PC-3 (cell line): ENCODE data around the gene STX8. TPM values are rescaled to one million over a fixed set of nuclear protein-coding genes. Genes with fewer than 3 reads are reported as not detected.

Experiments used
- ATAC-seq: fragments of 200-7000 bp; cut with Tn5 transposase; 2 replicates; pipeline ENCODE4 v1.9.1; 2020; ENCODE audit warnings: mild to moderate bottlenecking, moderate library complexity
- BruUV-seq: library from RNA; stranded (reverse); fragments of 400-500 nt; replicated peaks from 2 replicates; lab custom pipeline; 2021; lab: Mats Ljungman, UMichigan
- CTCF ChIA-PET: fragments of 300-600 bp; sonication (Branson Sonifier 250); formaldehyde crosslinking; loops from one replicate; lab custom pipeline; 2022; ENCODE audit warnings: antibody characterized with exemption; lab: Charles Lee
- POLR2A ChIA-PET: fragments of 300-600 bp; sonication (Branson Sonifier 250); formaldehyde crosslinking; loops from one replicate; lab custom pipeline; 2022; ENCODE audit warnings: antibody characterized with exemption; ENCODE audit not compliant: unreplicated experiment; lab: Charles Lee
- DNase-seq: peaks from one replicate; pipeline ENCODE4 v3.0.0-alpha.2; 2015
- H2AFZ ChIP-seq: fragments of 300-600 bp; sonication (generic); 2 replicates; pipeline ENCODE4 v1.6.0; 2016; ENCODE audit warnings: antibody characterized with exemption, low read length
- H3F3A ChIP-seq: fragments of 300-600 bp; sonication (generic); one replicate; pipeline ENCODE4 v1.6.0; 2017; ENCODE audit warnings: antibody characterized with exemption, low read length, control low read depth, mild to moderate bottlenecking; ENCODE audit not compliant: unreplicated experiment
- H3K27ac ChIP-seq: fragments of 300-600 bp; sonication (generic); 2 replicates; pipeline ENCODE4 v1.5.1; 2016; ENCODE audit warnings: mild to moderate bottlenecking, low read length
- H3K27me3 ChIP-seq: fragments of 300-600 bp; sonication (generic); 2 replicates; pipeline ENCODE4 v1.6.1; 2016; ENCODE audit warnings: low read length, mixed read lengths
- H3K36me3 ChIP-seq: fragments of 300-600 bp; sonication (generic); 2 replicates; pipeline ENCODE4 v1.6.1; 2016; ENCODE audit warnings: low read depth, mixed run types, low read length, mixed read lengths
- H3K4me1 ChIP-seq: fragments of 300-600 bp; sonication (generic); 2 replicates; pipeline ENCODE4 v1.5.1; 2016; ENCODE audit warnings: low read length; ENCODE audit not compliant: insufficient read depth
- H3K4me2 ChIP-seq: fragments of 300-600 bp; sonication (generic); 2 replicates; pipeline ENCODE4 v1.6.0; 2016; ENCODE audit warnings: low read length
- H3K4me3 ChIP-seq: fragments of 300-600 bp; sonication (generic); 2 replicates; pipeline ENCODE4 v1.5.1; 2016; ENCODE audit warnings: mild to moderate bottlenecking, low read length, mixed read lengths
- H3K79me2 ChIP-seq: fragments of 300-600 bp; sonication (generic); 2 replicates; pipeline ENCODE4 v1.6.1; 2017; ENCODE audit warnings: low read length, mixed read lengths
- H3K9ac ChIP-seq: fragments of 300-600 bp; sonication (generic); 2 replicates; pipeline ENCODE4 v1.6.0; 2016; ENCODE audit warnings: mild to moderate bottlenecking, low read length
- H3K9me2 ChIP-seq: fragments of 300-600 bp; sonication (generic); replicated peaks from 2 replicates; pipeline ENCODE4 v1.6.1; 2016; ENCODE audit warnings: mixed run types, low read length, mixed read lengths
- H3K9me3 ChIP-seq: fragments of 300-600 bp; sonication (generic); 2 replicates; pipeline ENCODE4 v1.6.1; 2016; ENCODE audit warnings: low read length, mixed read lengths
- H4K20me1 ChIP-seq: fragments of 300-600 bp; sonication (generic); 2 replicates; pipeline ENCODE4 v1.6.1; 2016; ENCODE audit warnings: low read length, mixed read lengths
- EZH2 ChIP-seq: fragments of 300-600 bp; sonication (generic); IDR thresholded peaks from one replicate; pipeline ENCODE4 v1.6.1; 2017; ENCODE audit warnings: antibody characterized with exemption, mild to moderate bottlenecking, low read length; ENCODE audit not compliant: unreplicated experiment
- EZH2phosphoT487 ChIP-seq: fragments of 300-600 bp; sonication (generic); IDR thresholded peaks from 2 replicates; pipeline ENCODE4 v1.6.1; 2018; ENCODE audit warnings: mild to moderate bottlenecking, antibody characterized with exemption, low read length, borderline replicate concordance
- intact Hi-C: fragments of 100-400 bp; cut with micrococcal nuclease; formaldehyde crosslinking; loops from 2 replicates; pipeline ENCODE4 v1.9.0; 2023
- total RNA-seq: library from RNA; depleted of rRNA; stranded (reverse); fragments of >200 nt; gene quantifications from 2 replicates; pipeline ENCODE4 v1.2.3, GENCODE V29; 2014
- TF ChIP-seq, protein P1 (sequence below): fragments of 300-600 bp; sonication (generic); conservative IDR thresholded peaks from 2 replicates; pipeline ENCODE4 v1.5.1; 2017; ENCODE audit warnings: antibody characterized with exemption, low read depth, mild to moderate bottlenecking, low read length

The STX8 gene
- total RNA-seq, 1 experiment from 2014 or later: 57.4 TPM

- no peaks in the 10 kb centered on the region for H3F3A ChIP-seq
- no peak overlapping the region for H3K4me2 ChIP-seq
- no peaks in the 10 kb centered on the region for H3K9me3 ChIP-seq
- no peak overlapping the region for H3K4me3 ChIP-seq
- H3K79me2 ChIP-seq: no peaks in the 10 kb centered on the region
- intact Hi-C loops: loop anchor here (10.0 kb wide), 1 partner anchor 121 kb away; no protein-coding TSS in a partner anchor
- ChIA-PET POLR2A (no interaction called here), CTCF (no interaction called here)
- no peak for ATAC-seq
- H3K9ac ChIP-seq: no peak overlapping the region
- H3K4me1 ChIP-seq: peaks cover 22% of the 10 kb centered on the region
- H3K36me3 ChIP-seq: no peaks in the 10 kb centered on the region
- no peaks in the 10 kb centered on the region for H4K20me1 ChIP-seq
- H3K27ac ChIP-seq: no peak overlapping the region
- H3K27me3 ChIP-seq: no peaks in the 10 kb centered on the region
- TF ChIP-seq, protein P1, sequence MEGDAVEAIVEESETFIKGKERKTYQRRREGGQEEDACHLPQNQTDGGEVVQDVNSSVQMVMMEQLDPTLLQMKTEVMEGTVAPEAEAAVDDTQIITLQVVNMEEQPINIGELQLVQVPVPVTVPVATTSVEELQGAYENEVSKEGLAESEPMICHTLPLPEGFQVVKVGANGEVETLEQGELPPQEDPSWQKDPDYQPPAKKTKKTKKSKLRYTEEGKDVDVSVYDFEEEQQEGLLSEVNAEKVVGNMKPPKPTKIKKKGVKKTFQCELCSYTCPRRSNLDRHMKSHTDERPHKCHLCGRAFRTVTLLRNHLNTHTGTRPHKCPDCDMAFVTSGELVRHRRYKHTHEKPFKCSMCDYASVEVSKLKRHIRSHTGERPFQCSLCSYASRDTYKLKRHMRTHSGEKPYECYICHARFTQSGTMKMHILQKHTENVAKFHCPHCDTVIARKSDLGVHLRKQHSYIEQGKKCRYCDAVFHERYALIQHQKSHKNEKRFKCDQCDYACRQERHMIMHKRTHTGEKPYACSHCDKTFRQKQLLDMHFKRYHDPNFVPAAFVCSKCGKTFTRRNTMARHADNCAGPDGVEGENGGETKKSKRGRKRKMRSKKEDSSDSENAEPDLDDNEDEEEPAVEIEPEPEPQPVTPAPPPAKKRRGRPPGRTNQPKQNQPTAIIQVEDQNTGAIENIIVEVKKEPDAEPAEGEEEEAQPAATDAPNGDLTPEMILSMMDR: no peak
- no peak for TF ChIP-seq EZH2
- TF ChIP-seq EZH2phosphoT487: no peak
- H2AFZ ChIP-seq: no peak overlapping the region
- no peaks in the 10 kb centered on the region for H3K9me2 ChIP-seq
- no TSS peak for BruUV-seq
- DNase-seq: no peak
Measured at GRCh38 chr17:9253308-9253707, 322.3 kb downstream of the STX8 start.

DNA sequence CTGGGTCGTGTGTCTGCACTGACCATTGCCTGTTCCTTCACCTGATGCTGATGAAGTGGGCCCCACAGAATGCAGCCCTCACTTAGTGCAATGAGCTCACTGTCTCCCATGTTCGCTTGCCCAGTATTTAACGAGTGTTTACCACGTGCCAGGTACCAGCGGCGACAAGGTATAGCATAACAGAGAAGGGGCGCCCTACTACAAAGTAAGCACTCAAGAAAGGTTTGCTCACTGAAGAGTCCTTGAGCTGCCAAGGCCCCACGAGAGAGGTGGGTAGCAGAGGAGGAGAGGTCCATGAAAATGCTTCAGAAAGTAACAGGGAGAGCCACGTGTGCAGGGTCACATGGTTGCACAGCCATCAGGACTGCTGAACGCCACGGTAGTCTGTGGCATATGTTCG, 324.3 kb downstream of the STX8 start:
- CTCF ChIA-PET: no interaction called here
- no peaks in the 10 kb centered on the region for H3F3A ChIP-seq
- no peak for ATAC-seq

More for the DNA sequence above, 324.3 kb downstream of the STX8 start:
- no peaks in the 10 kb centered on the region for H3K79me2 ChIP-seq
- H4K20me1 ChIP-seq: no peaks in the 10 kb centered on the region
- no peaks in the 10 kb centered on the region for H3K9me2 ChIP-seq
- H3K4me1 ChIP-seq: peaks cover 2% of the 10 kb centered on the region
- no peak overlapping the region for H3K9ac ChIP-seq
- no peaks in the 10 kb centered on the region for H3K27me3 ChIP-seq
- H2AFZ ChIP-seq: no peak overlapping the region
- POLR2A ChIA-PET: interaction anchor here (0.6 kb wide), 1 partner anchor 19 kb away, joined by 3 read pairs; no protein-coding TSS in a partner anchor
- H3K27ac ChIP-seq: no peak overlapping the region
- H3K4me3 ChIP-seq: no peak overlapping the region
- no peak for DNase-seq
- no TSS peak for BruUV-seq
- TF ChIP-seq EZH2phosphoT487 (no peak), EZH2 (no peak)
- TF ChIP-seq, protein P1: no peak
- H3K9me3 ChIP-seq: no peaks in the 10 kb centered on the region
- intact Hi-C loops: loop anchor here (10.0 kb wide), 1 partner anchor 124 kb away; no protein-coding TSS in a partner anchor
- no peaks in the 10 kb centered on the region for H3K36me3 ChIP-seq
- H3K4me2 ChIP-seq: no peak overlapping the region
